ENCODE results near the gene INSYN2B.

Gene INSYN2B

DNA sequence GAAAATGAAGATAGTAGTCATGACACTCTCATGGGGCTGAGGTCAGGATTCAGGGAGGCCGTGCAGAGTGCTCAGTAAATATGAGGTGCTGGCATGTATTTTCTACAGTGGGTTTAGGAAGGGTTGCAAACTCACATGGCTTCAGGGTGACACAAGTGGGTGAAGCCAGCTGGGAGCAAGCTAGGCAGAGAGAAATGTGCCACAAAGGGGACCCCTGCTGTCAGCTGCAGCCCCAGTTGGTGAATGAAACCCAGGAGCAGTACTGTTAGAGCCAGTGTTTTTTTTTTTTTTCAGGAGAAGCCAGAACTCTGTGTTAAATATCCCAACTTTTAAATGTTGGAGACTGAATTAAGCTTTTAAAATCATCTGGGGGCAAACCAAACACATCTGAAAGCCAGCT lies 75.3 kb downstream of the INSYN2B start:
- Histone ChIP-seq H3K4me3 (ENCODE audit: low read depth, low read length, poor library complexity, severe bottlenecking) (no peak overlapping the region), H3K9me2 (ENCODE audit: low read depth, low read length) (no peaks in the 10 kb centered on the region), H3K4me1 (ENCODE audit: insufficient read depth, low read length, severe bottlenecking) (no peaks in the 10 kb centered on the region), H4K20me1 (ENCODE audit: insufficient read depth, low read length) (no peaks in the 10 kb centered on the region), H2AFZ (ENCODE audit: low read length) (no peak overlapping the region), H3K79me2 (ENCODE audit: insufficient read depth, low read length) (no peaks in the 10 kb centered on the region), H3K27ac (ENCODE audit: low read depth, low read length, poor library complexity, severe bottlenecking) (no peak overlapping the region), H3K27me3 (ENCODE audit: insufficient read depth, low read length) (no peaks in the 10 kb centered on the region), H3K36me3 (ENCODE audit: insufficient read depth, low read length) (peaks cover 9% of the 10 kb centered on the region; the same call in 1 of the 2 replicates), H3F3A (ENCODE audit: insufficient read depth, low read length) (no peaks in the 10 kb centered on the region), H3K9ac (ENCODE audit: low read length) (no peak overlapping the region), H3K4me2 (ENCODE audit: low read length) (no peak overlapping the region), H3K9me3 (ENCODE audit: low read length) (no peaks in the 10 kb centered on the region)
- TF ChIP-seq, protein P1, sequence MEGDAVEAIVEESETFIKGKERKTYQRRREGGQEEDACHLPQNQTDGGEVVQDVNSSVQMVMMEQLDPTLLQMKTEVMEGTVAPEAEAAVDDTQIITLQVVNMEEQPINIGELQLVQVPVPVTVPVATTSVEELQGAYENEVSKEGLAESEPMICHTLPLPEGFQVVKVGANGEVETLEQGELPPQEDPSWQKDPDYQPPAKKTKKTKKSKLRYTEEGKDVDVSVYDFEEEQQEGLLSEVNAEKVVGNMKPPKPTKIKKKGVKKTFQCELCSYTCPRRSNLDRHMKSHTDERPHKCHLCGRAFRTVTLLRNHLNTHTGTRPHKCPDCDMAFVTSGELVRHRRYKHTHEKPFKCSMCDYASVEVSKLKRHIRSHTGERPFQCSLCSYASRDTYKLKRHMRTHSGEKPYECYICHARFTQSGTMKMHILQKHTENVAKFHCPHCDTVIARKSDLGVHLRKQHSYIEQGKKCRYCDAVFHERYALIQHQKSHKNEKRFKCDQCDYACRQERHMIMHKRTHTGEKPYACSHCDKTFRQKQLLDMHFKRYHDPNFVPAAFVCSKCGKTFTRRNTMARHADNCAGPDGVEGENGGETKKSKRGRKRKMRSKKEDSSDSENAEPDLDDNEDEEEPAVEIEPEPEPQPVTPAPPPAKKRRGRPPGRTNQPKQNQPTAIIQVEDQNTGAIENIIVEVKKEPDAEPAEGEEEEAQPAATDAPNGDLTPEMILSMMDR (IDR thresholded peaks at IDR 0.05; ENCODE audit: low read length): no peak

DNA sequence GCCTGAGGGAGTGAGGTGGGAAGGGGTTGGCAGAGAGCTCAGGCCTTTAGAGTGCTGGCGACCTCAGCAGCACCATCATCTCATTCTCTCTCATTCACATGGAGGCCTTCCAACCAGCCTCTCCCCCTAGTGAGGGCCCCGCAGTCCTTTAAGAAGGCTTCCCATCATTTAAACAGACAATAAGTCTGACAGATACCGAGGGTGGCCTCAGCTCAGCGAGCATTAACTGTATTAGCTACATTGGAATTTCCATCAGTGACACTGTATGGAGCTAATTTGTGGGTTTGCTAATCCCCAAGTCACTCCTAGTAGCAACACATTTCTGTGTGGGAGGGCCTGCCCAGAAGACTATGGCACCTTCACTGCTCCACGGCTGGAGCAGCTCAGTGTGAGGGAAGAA lies 75.8 kb downstream of the INSYN2B start:
- Histone ChIP-seq H3F3A (ENCODE audit: insufficient read depth, low read length) (no peaks in the 10 kb centered on the region), H4K20me1 (ENCODE audit: insufficient read depth, low read length) (no peaks in the 10 kb centered on the region), H3K4me2 (ENCODE audit: low read length) (no peak overlapping the region), H3K27ac (ENCODE audit: low read depth, low read length, poor library complexity, severe bottlenecking) (no peak overlapping the region), H3K36me3 (ENCODE audit: insufficient read depth, low read length) (peaks cover 9% of the 10 kb centered on the region; the same call in 1 of the 2 replicates), H3K27me3 (ENCODE audit: insufficient read depth, low read length) (no peaks in the 10 kb centered on the region), H3K79me2 (ENCODE audit: insufficient read depth, low read length) (no peaks in the 10 kb centered on the region), H3K4me3 (ENCODE audit: low read depth, low read length, poor library complexity, severe bottlenecking) (no peak overlapping the region), H3K9me3 (ENCODE audit: low read length) (no peaks in the 10 kb centered on the region), H3K9ac (ENCODE audit: low read length) (no peak overlapping the region), H3K9me2 (ENCODE audit: low read depth, low read length) (no peaks in the 10 kb centered on the region), H3K4me1 (ENCODE audit: insufficient read depth, low read length, severe bottlenecking) (no peaks in the 10 kb centered on the region), H2AFZ (ENCODE audit: low read length) (no peak overlapping the region)
- TF ChIP-seq, protein P1 (IDR thresholded peaks at IDR 0.05; ENCODE audit: low read length): no peak
- TF ChIP-seq EZH2 (IDR thresholded peaks at IDR 0.05; ENCODE audit: borderline replicate concordance, low read length): no peak

DNA sequence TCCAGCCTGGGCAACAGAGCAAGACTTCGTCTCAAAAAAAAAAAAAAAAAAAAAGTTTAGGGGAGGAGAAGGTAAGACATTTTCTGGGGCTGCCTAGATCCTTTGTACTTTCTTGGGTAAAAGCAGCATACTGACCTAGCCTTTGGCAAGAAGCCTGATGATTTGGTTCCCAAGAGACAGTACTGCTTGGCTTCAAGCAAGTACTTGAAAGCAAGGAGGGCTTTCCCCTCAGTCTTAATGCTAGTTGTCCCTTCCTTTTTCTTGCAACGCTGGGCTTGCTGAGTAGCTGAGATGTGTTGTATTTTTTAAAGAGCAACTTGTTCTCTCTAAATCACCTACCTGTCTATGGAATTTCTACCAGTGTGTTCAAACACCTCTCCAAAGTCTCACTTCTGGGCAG lies 76.2 kb downstream of the INSYN2B start:
- Histone ChIP-seq H3K9ac (ENCODE audit: low read length) (no peak overlapping the region), H3K4me1 (ENCODE audit: insufficient read depth, low read length, severe bottlenecking) (no peaks in the 10 kb centered on the region), H3K79me2 (ENCODE audit: insufficient read depth, low read length) (no peaks in the 10 kb centered on the region), H3K4me3 (ENCODE audit: low read depth, low read length, poor library complexity, severe bottlenecking) (no peak overlapping the region), H4K20me1 (ENCODE audit: insufficient read depth, low read length) (no peaks in the 10 kb centered on the region), H3K4me2 (ENCODE audit: low read length) (no peak overlapping the region), H3K27ac (ENCODE audit: low read depth, low read length, poor library complexity, severe bottlenecking) (no peak overlapping the region), H3K36me3 (ENCODE audit: insufficient read depth, low read length) (peaks cover 9% of the 10 kb centered on the region; the same call in 1 of the 2 replicates), H3F3A (ENCODE audit: insufficient read depth, low read length) (no peaks in the 10 kb centered on the region), H2AFZ (ENCODE audit: low read length) (no peak overlapping the region), H3K9me3 (ENCODE audit: low read length) (no peaks in the 10 kb centered on the region), H3K27me3 (ENCODE audit: insufficient read depth, low read length) (no peaks in the 10 kb centered on the region), H3K9me2 (ENCODE audit: low read depth, low read length) (no peaks in the 10 kb centered on the region)
- TF ChIP-seq, protein P1 (IDR thresholded peaks at IDR 0.05; ENCODE audit: low read length): no peak
- no peak for TF ChIP-seq EZH2 (IDR thresholded peaks at IDR 0.05; ENCODE audit: borderline replicate concordance, low read length)

Data from OCI-LY1 (cell line).